LNCaP clone FGC (cell line): ENCODE results near the gene OR10G8.

ENCODE experiments used
- DNase-seq: peaks from one replicate; pipeline ENCODE4 v3.0.0-alpha.2; 2011; ENCODE audit warnings: low read depth
- H3K4me3 ChIP-seq: 2 replicates; pipeline ENCODE4 v1.5.1; 2011; ENCODE audit warnings: mild to moderate bottlenecking, low read depth, low read length, control low read depth
- CTCF ChIP-seq: IDR thresholded peaks from 2 replicates; pipeline ENCODE4 v1.5.1; 2012; ENCODE audit warnings: mild to moderate bottlenecking; ENCODE audit not compliant: control insufficient read depth, insufficient read depth; ENCODE audit errors: extremely low read depth

OR10G8 gene

GRCh38 chr11:124039557-124039956, 13.0 kb downstream of the OR10G8 start:
- no peak overlapping the region for H3K4me3 ChIP-seq
- no peak for TF ChIP-seq CTCF
- DNase-seq, result no peak

DNA sequence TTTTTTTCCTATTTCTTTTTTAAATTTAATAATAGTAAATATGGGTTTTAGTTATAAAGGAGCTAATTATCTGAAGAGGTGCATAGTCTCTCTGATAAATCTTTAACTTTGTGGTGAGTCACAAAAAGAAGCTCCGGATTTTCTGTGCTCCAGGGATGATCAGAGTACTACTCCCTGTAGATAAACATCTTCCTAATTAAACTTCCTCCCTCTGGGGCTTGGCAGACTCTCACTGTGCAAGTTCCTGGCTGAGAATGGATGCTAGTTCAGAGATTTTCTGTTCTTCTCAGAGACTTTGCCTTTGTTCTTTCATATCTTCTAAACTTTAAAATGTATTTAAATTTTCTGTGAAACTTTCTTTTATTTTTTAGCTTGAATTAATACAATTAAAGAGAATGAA, 14.7 kb downstream of the OR10G8 start, which contains the start of gene OR10G7:
TSS of gene OR10G7 (minus strand) at position 72 of the 400 bp plus-strand sequence. CDS start 2,324 bp downstream, outside the sequence.
- H3K4me3 ChIP-seq, result no peak within 1 kb of the TSS
- no peak for TF ChIP-seq CTCF
- peak; percentile 39 for DNase-seq

- no peak overlapping the region for H3K4me3 ChIP-seq
- DNase-seq, result no peak
- no peak for TF ChIP-seq CTCF
These were observed 16.8 kb downstream of the OR10G8 start for GRCh38 chr11:124043420-124043819.

DNA sequence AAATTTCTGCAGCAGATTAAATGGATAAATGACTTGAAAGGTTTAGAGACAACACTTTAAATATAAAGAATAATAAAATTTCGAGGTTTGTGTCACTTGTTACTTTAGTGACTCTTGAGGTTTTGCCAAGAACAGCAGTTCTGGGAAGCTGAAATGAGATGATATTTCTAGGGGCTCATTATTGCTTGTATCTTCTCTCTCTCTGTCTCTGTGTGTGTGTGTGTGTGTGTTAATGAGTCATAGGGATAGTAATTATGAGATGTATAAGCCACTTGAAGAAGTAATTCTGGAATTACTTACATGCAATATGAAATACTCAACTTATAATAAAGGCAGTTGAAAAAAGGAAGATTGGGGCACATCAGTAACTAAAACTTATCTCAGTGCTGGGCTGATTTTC, 24.1 kb downstream of the OR10G8 start:
- no peak for DNase-seq
- no peak for TF ChIP-seq CTCF
- no peak overlapping the region for H3K4me3 ChIP-seq

DNA sequence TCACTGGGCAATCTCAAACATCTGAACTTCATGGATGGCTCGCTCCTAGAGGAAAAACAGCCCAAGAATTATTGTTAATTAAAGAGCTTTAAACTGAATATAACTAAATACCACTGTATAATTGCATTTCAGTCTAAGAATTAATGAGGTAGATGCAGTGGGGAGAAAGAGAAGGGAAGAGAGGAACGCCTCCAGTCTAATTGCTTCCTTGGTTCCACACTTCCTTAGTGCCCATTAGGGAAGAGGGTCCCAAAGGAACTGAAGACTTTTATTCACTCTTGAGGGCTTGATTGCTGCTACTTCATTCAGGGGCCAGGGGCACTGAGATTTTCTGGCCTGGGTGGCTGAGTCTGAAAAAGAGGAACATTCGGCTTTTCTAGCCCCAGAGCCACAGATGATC, 26.4 kb downstream of the OR10G8 start:
- TF ChIP-seq CTCF, result no peak
- no peak for DNase-seq
- H3K4me3 ChIP-seq, result no peak overlapping the region

GRCh38 chr11:124068601-124069110, 42.1 kb downstream of the OR10G8 start:
- no peak for DNase-seq
- no peak overlapping the region for H3K4me3 ChIP-seq
- no peak for TF ChIP-seq CTCF
